PFSK-1 (cell line): ENCODE measurements around the gene EXTL1.

Experiments used
- FOXP2 ChIP-seq: optimal IDR thresholded peaks from 2 replicates; pipeline ENCODE3; 2011; ENCODE audit warnings: borderline replicate concordance, control low read depth, inconsistent platforms; ENCODE audit not compliant: insufficient read depth; ENCODE audit errors: extremely low read length, extremely low read depth
- POLR2AphosphoS5 ChIP-seq: IDR thresholded peaks from 2 replicates; pipeline ENCODE4 v1.6.1; 2012; ENCODE audit warnings: low read depth, mild to moderate bottlenecking, control low read depth, low read length, moderate library complexity
- REST ChIP-seq, 2 experiments: IDR thresholded peaks; 2 replicates each; pipeline versions ENCODE4 v1.6.1 to v1.8.0; 2011 to 2012; ENCODE audit warnings: low read depth in 2 of 2, low read length in 2 of 2, control low read depth in 1 of 2, inconsistent platforms in 1 of 2, mild to moderate bottlenecking in 1 of 2, moderate library complexity in 1 of 2; ENCODE audit not compliant: insufficient read depth in 1 of 2
- SIN3A ChIP-seq: IDR thresholded peaks from 2 replicates; pipeline ENCODE4 v1.6.1; 2012; ENCODE audit warnings: mild to moderate bottlenecking, low read length, moderate library complexity, borderline replicate concordance; ENCODE audit not compliant: insufficient read depth
- TAF1 ChIP-seq: IDR thresholded peaks from 2 replicates; pipeline ENCODE4 v1.6.1; 2012; ENCODE audit warnings: low read length, control low read depth, borderline replicate concordance; ENCODE audit not compliant: insufficient read depth

DNA sequence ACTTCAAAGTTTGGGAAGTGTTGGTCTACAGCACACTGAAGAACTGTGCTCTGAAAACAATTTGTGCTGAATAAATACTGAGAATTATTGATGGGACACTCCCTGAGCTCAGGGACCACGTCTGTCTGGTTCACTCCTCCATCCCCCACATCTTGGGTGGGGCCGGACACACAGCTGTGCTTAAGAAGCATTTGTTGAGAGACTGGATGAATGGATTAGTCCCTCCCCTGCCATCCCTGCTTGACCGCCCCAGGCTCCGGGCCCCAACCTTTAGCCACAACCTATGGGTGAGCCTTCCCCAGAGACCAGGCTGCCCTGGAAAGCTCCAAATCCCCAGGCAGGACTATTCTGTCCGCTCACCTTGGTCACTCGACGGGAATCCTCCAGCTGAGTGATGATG is 38.3 kb downstream of the EXTL1 start:
- TF ChIP-seq POLR2AphosphoS5 (no peak), REST (IDR thresholded peaks at IDR 0.05; ENCODE audit: insufficient read depth in 1 of 2, low read depth in 2 of 2, low read length in 2 of 2) (no peak), TAF1 (no peak), SIN3A (no peak), FOXP2 (no peak)
